ENCODE results near the gene PSMA8. TPM values are rescaled to one million over a fixed set of nuclear protein-coding genes. Genes with fewer than 3 reads are reported as not detected.
"Not testable (repeated sequence)": the region's sequence is repeated elsewhere in the genome, so short reads cannot be mapped to it uniquely, and the experiment has no call there.

The PSMA8 gene
- total RNA-seq, 1 experiment from 2014 or later = not detected

DNA sequence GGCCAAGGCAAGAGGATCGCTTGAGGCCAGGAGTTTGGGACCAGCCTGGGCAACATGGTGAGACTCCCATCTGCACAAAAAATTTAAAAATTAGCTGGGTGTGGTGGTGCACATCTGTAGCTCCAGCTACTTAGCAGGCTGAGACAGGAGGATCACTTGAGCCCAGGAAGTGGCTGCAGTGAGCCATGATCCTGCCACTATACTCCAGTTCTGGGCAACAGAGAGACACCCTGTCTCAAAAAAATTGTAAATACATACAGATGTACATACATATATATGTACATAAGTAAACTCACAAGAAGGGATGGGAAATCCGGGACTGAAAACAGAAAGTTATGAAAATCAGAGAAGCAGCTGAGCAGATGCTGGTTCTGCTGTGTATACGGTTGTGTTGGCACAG, 62.9 kb downstream of the PSMA8 start:
- no peak for ATAC-seq
- no peak overlapping the region for H3K27ac Mint-ChIP-seq

DNA sequence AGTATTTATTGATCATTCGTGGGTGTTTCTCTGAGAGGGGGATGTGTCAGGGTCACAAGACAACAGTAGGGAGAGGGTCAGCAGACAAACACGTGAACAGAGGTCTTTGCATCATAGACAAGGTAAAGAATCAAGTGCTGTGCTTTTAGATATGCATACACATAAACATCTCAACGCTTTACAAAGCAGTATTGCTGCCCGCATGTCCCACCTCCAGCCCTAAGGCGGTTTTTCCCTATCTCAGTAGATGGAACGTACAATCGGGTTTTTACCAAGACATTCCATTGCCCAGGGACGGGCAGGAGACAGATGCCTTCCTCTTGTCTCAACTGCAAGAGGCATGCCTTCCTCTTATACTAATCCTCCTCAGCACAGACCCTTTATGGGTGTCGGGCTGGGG, 68.3 kb downstream of the PSMA8 start:
- POLR2A ChIA-PET, H3K36me3 Mint-ChIP-seq: not testable (repeated sequence)

More for the DNA sequence above, 62.9 kb downstream of the PSMA8 start:
- Mint-ChIP-seq H3K36me3 (0 out of 2 replicates have a peak, but pooled peaks cover 2% of the 10 kb centered on the region), H3K9me3 (peaks cover 6% of the 10 kb centered on the region), H3K4me3 (no peak overlapping the region), H3K27me3 (ENCODE audit: low read depth) (no peaks in the 10 kb centered on the region), H3K4me1 (no peaks in the 10 kb centered on the region)
- POLR2A ChIA-PET = no interaction called here
- TF ChIP-seq, protein P1, sequence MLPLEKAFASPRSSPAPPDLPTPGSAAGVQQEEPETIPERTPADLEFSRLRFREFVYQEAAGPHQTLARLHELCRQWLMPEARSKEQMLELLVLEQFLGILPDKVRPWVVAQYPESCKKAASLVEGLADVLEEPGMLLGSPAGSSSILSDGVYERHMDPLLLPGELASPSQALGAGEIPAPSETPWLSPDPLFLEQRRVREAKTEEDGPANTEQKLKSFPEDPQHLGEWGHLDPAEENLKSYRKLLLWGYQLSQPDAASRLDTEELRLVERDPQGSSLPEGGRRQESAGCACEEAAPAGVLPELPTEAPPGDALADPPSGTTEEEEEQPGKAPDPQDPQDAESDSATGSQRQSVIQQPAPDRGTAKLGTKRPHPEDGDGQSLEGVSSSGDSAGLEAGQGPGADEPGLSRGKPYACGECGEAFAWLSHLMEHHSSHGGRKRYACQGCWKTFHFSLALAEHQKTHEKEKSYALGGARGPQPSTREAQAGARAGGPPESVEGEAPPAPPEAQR (CRISPR knock-in tag; IDR thresholded peaks at IDR 0.05) = no peak
- TF ChIP-seq CBFB (CRISPR knock-in tag; IDR thresholded peaks at IDR 0.05; ENCODE audit: low read depth) = no peak
- TF ChIP-seq, protein P2, sequence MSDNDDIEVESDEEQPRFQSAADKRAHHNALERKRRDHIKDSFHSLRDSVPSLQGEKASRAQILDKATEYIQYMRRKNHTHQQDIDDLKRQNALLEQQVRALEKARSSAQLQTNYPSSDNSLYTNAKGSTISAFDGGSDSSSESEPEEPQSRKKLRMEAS (CRISPR knock-in tag; IDR thresholded peaks at IDR 0.05) = no peak
- TF ChIP-seq, protein P3, sequence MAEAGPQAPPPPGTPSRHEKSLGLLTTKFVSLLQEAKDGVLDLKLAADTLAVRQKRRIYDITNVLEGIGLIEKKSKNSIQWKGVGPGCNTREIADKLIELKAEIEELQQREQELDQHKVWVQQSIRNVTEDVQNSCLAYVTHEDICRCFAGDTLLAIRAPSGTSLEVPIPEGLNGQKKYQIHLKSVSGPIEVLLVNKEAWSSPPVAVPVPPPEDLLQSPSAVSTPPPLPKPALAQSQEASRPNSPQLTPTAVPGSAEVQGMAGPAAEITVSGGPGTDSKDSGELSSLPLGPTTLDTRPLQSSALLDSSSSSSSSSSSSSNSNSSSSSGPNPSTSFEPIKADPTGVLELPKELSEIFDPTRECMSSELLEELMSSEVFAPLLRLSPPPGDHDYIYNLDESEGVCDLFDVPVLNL (CRISPR knock-in tag; IDR thresholded peaks at IDR 0.05; ENCODE audit: borderline replicate concordance, low read depth) = no peak
- TF ChIP-seq NFYB (CRISPR knock-in tag; conservative IDR thresholded peaks at IDR 0.05; ENCODE audit: low read depth) = no peak
- TF ChIP-seq, protein P4, sequence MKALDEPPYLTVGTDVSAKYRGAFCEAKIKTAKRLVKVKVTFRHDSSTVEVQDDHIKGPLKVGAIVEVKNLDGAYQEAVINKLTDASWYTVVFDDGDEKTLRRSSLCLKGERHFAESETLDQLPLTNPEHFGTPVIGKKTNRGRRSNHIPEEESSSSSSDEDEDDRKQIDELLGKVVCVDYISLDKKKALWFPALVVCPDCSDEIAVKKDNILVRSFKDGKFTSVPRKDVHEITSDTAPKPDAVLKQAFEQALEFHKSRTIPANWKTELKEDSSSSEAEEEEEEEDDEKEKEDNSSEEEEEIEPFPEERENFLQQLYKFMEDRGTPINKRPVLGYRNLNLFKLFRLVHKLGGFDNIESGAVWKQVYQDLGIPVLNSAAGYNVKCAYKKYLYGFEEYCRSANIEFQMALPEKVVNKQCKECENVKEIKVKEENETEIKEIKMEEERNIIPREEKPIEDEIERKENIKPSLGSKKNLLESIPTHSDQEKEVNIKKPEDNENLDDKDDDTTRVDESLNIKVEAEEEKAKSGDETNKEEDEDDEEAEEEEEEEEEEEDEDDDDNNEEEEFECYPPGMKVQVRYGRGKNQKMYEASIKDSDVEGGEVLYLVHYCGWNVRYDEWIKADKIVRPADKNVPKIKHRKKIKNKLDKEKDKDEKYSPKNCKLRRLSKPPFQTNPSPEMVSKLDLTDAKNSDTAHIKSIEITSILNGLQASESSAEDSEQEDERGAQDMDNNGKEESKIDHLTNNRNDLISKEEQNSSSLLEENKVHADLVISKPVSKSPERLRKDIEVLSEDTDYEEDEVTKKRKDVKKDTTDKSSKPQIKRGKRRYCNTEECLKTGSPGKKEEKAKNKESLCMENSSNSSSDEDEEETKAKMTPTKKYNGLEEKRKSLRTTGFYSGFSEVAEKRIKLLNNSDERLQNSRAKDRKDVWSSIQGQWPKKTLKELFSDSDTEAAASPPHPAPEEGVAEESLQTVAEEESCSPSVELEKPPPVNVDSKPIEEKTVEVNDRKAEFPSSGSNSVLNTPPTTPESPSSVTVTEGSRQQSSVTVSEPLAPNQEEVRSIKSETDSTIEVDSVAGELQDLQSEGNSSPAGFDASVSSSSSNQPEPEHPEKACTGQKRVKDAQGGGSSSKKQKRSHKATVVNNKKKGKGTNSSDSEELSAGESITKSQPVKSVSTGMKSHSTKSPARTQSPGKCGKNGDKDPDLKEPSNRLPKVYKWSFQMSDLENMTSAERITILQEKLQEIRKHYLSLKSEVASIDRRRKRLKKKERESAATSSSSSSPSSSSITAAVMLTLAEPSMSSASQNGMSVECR (CRISPR knock-in tag; IDR thresholded peaks at IDR 0.05; ENCODE audit: borderline replicate concordance) = no peak
- no peak for TF ChIP-seq OVOL2 (CRISPR knock-in tag; IDR thresholded peaks at IDR 0.05; ENCODE audit: borderline replicate concordance)
- DNase-seq (ENCODE audit: low spot score) = no peak
- CTCF ChIA-PET = no interaction called here

DNA sequence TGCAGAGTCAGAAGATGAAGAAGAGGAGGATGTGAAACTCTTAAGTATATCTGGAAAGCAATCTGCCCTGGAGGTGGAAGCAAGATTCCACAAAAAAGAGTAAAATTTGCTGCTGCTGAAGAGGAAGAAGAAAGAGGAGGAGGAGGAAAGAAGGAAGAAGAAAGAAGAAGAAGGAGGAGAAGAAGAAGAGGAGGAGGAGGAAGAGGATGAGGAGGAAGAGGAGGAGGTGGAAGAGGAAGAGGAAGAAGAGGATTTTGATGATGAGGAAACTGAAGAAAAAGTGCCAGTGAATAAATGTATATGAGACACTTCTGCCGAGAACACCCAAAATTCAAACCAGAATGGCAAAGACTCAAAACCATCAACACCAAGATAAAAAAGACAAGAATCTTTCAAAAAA, 71.6 kb downstream of the PSMA8 start:
- Mint-ChIP-seq H3K27me3 (ENCODE audit: low read depth) (no peaks in the 10 kb centered on the region), H3K36me3 (0 out of 2 replicates have a peak, but pooled peaks cover 2% of the 10 kb centered on the region), H3K4me3 (no peak overlapping the region), H3K4me1 (no peaks in the 10 kb centered on the region), H3K27ac (no peak overlapping the region), H3K9me3 (peaks cover 9% of the 10 kb centered on the region)
- TF ChIP-seq NR3C1 (CRISPR knock-in tag; conservative IDR thresholded peaks at IDR 0.05; ENCODE audit: low read depth) = no peak
- no peak for TF ChIP-seq ETV6 (CRISPR knock-in tag; IDR thresholded peaks at IDR 0.05)
- no peak for TF ChIP-seq RORB (CRISPR knock-in tag; IDR thresholded peaks at IDR 0.05)
- TF ChIP-seq, protein P5, sequence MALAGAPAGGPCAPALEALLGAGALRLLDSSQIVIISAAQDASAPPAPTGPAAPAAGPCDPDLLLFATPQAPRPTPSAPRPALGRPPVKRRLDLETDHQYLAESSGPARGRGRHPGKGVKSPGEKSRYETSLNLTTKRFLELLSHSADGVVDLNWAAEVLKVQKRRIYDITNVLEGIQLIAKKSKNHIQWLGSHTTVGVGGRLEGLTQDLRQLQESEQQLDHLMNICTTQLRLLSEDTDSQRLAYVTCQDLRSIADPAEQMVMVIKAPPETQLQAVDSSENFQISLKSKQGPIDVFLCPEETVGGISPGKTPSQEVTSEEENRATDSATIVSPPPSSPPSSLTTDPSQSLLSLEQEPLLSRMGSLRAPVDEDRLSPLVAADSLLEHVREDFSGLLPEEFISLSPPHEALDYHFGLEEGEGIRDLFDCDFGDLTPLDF (CRISPR knock-in tag; IDR thresholded peaks at IDR 0.05) = no peak
- TF ChIP-seq ZNF232 (CRISPR knock-in tag; IDR thresholded peaks at IDR 0.05) = no peak
- TF ChIP-seq, protein P6, sequence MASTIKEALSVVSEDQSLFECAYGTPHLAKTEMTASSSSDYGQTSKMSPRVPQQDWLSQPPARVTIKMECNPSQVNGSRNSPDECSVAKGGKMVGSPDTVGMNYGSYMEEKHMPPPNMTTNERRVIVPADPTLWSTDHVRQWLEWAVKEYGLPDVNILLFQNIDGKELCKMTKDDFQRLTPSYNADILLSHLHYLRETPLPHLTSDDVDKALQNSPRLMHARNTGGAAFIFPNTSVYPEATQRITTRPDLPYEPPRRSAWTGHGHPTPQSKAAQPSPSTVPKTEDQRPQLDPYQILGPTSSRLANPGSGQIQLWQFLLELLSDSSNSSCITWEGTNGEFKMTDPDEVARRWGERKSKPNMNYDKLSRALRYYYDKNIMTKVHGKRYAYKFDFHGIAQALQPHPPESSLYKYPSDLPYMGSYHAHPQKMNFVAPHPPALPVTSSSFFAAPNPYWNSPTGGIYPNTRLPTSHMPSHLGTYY (CRISPR knock-in tag; IDR thresholded peaks at IDR 0.05) = no peak
- no peak for TF ChIP-seq ZNF671 (CRISPR knock-in tag; IDR thresholded peaks at IDR 0.05)
- ATAC-seq = no peak
- ChIA-PET POLR2A (no interaction called here), CTCF (no interaction called here)
- no peak for DNase-seq (ENCODE audit: low spot score)

More for the DNA sequence above, 68.3 kb downstream of the PSMA8 start:
- H3K4me3 Mint-ChIP-seq; CTCF ChIA-PET; H3K27me3 Mint-ChIP-seq (ENCODE audit: low read depth); H3K4me1 Mint-ChIP-seq; H3K9me3 Mint-ChIP-seq; ATAC-seq; H3K27ac Mint-ChIP-seq; DNase-seq (ENCODE audit: low spot score): not testable (repeated sequence)
